GM23248 (cell line): Measurements from ENCODE around the gene COPS9. TPM values are rescaled to one million over a fixed set of nuclear protein-coding genes. Genes with fewer than 3 reads are reported as not detected.

ENCODE experiments used
- DNase-seq: peaks from one replicate; pipeline ENCODE4 v3.0.0-alpha.2; 2015
- H2AFZ ChIP-seq: fragments of 200-600 bp; sonication (generic); 2 replicates; pipeline ENCODE4 v1.6.1; 2016; ENCODE audit warnings: antibody characterized with exemption
- H3F3A ChIP-seq: fragments of 200-600 bp; sonication (generic); 2 replicates; pipeline ENCODE4 v1.6.1; 2016; ENCODE audit warnings: mild to moderate bottlenecking, antibody characterized with exemption, mixed run types; ENCODE audit not compliant: insufficient read depth
- H3K27ac ChIP-seq: fragments of 200-600 bp; sonication (generic); 2 replicates; pipeline ENCODE4 v1.5.1; 2016; ENCODE audit warnings: mild to moderate bottlenecking
- H3K27me3 ChIP-seq: fragments of 200-600 bp; sonication (generic); replicated peaks from 2 replicates; pipeline ENCODE4 v1.6.1; 2016; ENCODE audit warnings: mild to moderate bottlenecking; ENCODE audit not compliant: insufficient read depth
- H3K36me3 ChIP-seq: fragments of 200-600 bp; sonication (generic); 2 replicates; pipeline ENCODE4 v1.6.1; 2016; ENCODE audit warnings: low read depth, mild to moderate bottlenecking
- H3K4me1 ChIP-seq: fragments of 200-600 bp; sonication (generic); 2 replicates; pipeline ENCODE4 v1.6.1; 2016; ENCODE audit warnings: mild to moderate bottlenecking; ENCODE audit not compliant: insufficient read depth
- H3K4me2 ChIP-seq: fragments of 200-600 bp; sonication (generic); one replicate; pipeline ENCODE4 v1.6.1; 2016; ENCODE audit warnings: mild to moderate bottlenecking; ENCODE audit not compliant: unreplicated experiment
- H3K4me3 ChIP-seq: fragments of 200-600 bp; sonication (generic); 2 replicates; pipeline ENCODE4 v1.5.1; 2016; ENCODE audit warnings: mild to moderate bottlenecking
- H3K79me2 ChIP-seq: fragments of 200-600 bp; sonication (generic); 2 replicates; pipeline ENCODE4 v1.6.1; 2016; ENCODE audit warnings: mild to moderate bottlenecking; ENCODE audit not compliant: insufficient read depth
- H3K9ac ChIP-seq: fragments of 200-600 bp; sonication (generic); 2 replicates; pipeline ENCODE4 v1.6.1; 2016; ENCODE audit warnings: mild to moderate bottlenecking
- H3K9me2 ChIP-seq: fragments of 200-600 bp; sonication (generic); 2 replicates; pipeline ENCODE4 v1.6.1; 2016; ENCODE audit warnings: mixed run types, mild to moderate bottlenecking, moderate library complexity; ENCODE audit not compliant: insufficient read depth
- H3K9me3 ChIP-seq: fragments of 200-600 bp; sonication (generic); one replicate; pipeline ENCODE4 v1.6.1; 2017; ENCODE audit warnings: low read depth
- H4K20me1 ChIP-seq: fragments of 200-600 bp; sonication (generic); 2 replicates; pipeline ENCODE4 v1.6.0; 2016; ENCODE audit not compliant: insufficient read depth
- EZH2 ChIP-seq: fragments of 200-600 bp; sonication (generic); IDR thresholded peaks from 2 replicates; pipeline ENCODE4 v1.6.1; 2018; ENCODE audit warnings: antibody characterized with exemption, mild to moderate bottlenecking; ENCODE audit not compliant: insufficient read depth, poor library complexity, severe bottlenecking
- EZH2phosphoT487 ChIP-seq: fragments of 200-600 bp; sonication (generic); IDR thresholded peaks from 2 replicates; pipeline ENCODE4 v1.6.1; 2018; ENCODE audit warnings: antibody characterized with exemption, moderate library complexity, mild to moderate bottlenecking, low read depth; ENCODE audit not compliant: insufficient read depth
- WGBS, 2 experiments: methylation state at CpG; one replicate each; pipeline ENCODE4 v1.1.6; 2015 to 2017; ENCODE audit warnings: low lambda C conversion rate in 2 of 2, low coverage in 1 of 2; ENCODE audit errors: missing lambda C conversion rate in 2 of 2; 5-methylcytosine and 5-hydroxymethylcytosine counted together
- in situ Hi-C: fragments of 300-500 bp; cut with MboI; formaldehyde crosslinking; loops from 2 replicates; pipeline ENCODE4 v1.15.0; 2020
- polyA plus RNA-seq: library from polyadenylated mRNA; unstranded; fragments of >200 nt; fragmentation: Nextera tagmentation; extraction: Ambion mirVana; gene quantifications from 2 replicates; pipeline ENCODE4 v1.2.1, GENCODE V29; 2016
- total RNA-seq: library from RNA; depleted of rRNA; stranded (reverse); fragments of >200 nt; shearing (Covaris generic); gene quantifications from 2 replicates; pipeline ENCODE4 v1.2.3, GENCODE V29; 2014

COPS9 gene
- total and polyA plus RNA-seq, 2 experiments from 2014 or later = 114 to 350 TPM

- 73 to 78% methylated on average over 9 of the region's 9 CpGs for WGBS, 2 experiments
- Histone ChIP-seq H3K9me2 (no peaks in the 10 kb centered on the region), H2AFZ (no peak overlapping the region), H3K9me3 (no peaks in the 10 kb centered on the region), H4K20me1 (no peaks in the 10 kb centered on the region), H3K4me3 (no peak overlapping the region), H3K27ac (no peak overlapping the region), H3K36me3 (no peaks in the 10 kb centered on the region), H3K9ac (no peak overlapping the region), H3K4me2 (no peak overlapping the region), H3F3A (no peaks in the 10 kb centered on the region), H3K79me2 (peaks cover 26% of the 10 kb centered on the region), H3K27me3 (no peaks in the 10 kb centered on the region), H3K4me1 (peaks cover 12% of the 10 kb centered on the region; the same call in 1 of the 2 replicates)
- no peak for TF ChIP-seq EZH2
- no peak for TF ChIP-seq EZH2phosphoT487
- DNase-seq = peak; percentile 55
- in situ Hi-C loops = no loop called here
These were observed 2.3 kb upstream of the COPS9 start for GRCh38 chr2:240138254-240138984.

- no peaks in the 10 kb centered on the region for H3F3A ChIP-seq
- peak overlapping the region; percentile 94; the same call in 1 of the 2 replicates for H2AFZ ChIP-seq
- H3K4me1 ChIP-seq = peaks cover 12% of the 10 kb centered on the region; the same call in 1 of the 2 replicates
- in situ Hi-C loops = no loop called here
- H3K36me3 ChIP-seq = no peaks in the 10 kb centered on the region; the same call in 1 of the 2 replicates
- 89 to 90% methylated on average over 19 of the region's 19 CpGs for WGBS, 2 experiments
- no peak overlapping the region for H3K4me3 ChIP-seq
- H3K27me3 ChIP-seq = no peaks in the 10 kb centered on the region
- TF ChIP-seq EZH2 (no peak), EZH2phosphoT487 (no peak)
- H3K4me2 ChIP-seq = no peak overlapping the region
- no peaks in the 10 kb centered on the region for H3K9me2 ChIP-seq
- DNase-seq = no peak
- H3K9me3 ChIP-seq = no peaks in the 10 kb centered on the region
- no peak overlapping the region for H3K27ac ChIP-seq
- H3K9ac ChIP-seq = no peak overlapping the region
- H3K79me2 ChIP-seq = peaks cover 33% of the 10 kb centered on the region
- H4K20me1 ChIP-seq = no peaks in the 10 kb centered on the region
These were observed 1.6 kb upstream of the COPS9 start for GRCh38 chr2:240137596-240138253.

GRCh38 chr2:240136671-240137292 lies 677 bp upstream of the COPS9 start:
- 36% methylated on average over 36 of the region's 36 CpGs for WGBS, 2 experiments
- H3K4me3 ChIP-seq = peak overlapping the region; percentile 72
- no peaks in the 10 kb centered on the region for H3K27me3 ChIP-seq
- in situ Hi-C loops = no loop called here
- no peaks in the 10 kb centered on the region; the same call in 1 of the 2 replicates for H3K36me3 ChIP-seq
- H4K20me1 ChIP-seq = no peaks in the 10 kb centered on the region
- no peaks in the 10 kb centered on the region for H3F3A ChIP-seq
- no peaks in the 10 kb centered on the region for H3K9me2 ChIP-seq
- peaks cover 33% of the 10 kb centered on the region for H3K79me2 ChIP-seq
- H3K4me1 ChIP-seq = peaks cover 12% of the 10 kb centered on the region; the same call in 1 of the 2 replicates
- H3K9ac ChIP-seq = peak overlapping the region; percentile 95
- DNase-seq = no peak
- peak overlapping the region; percentile 86 for H3K4me2 ChIP-seq
- H3K9me3 ChIP-seq = no peaks in the 10 kb centered on the region
- TF ChIP-seq EZH2phosphoT487 = no peak
- TF ChIP-seq EZH2 = no peak
- 0 out of 2 replicates have a peak overlapping the region, but pooled peaks have one; percentile 2 for H3K27ac ChIP-seq
- peak overlapping the region; percentile 94 for H2AFZ ChIP-seq

GRCh38 chr2:240135706-240136012 lies 446 bp downstream of the COPS9 start:
- H3K9ac ChIP-seq = peak overlapping the region; percentile 95
- peaks cover 33% of the 10 kb centered on the region for H3K79me2 ChIP-seq
- 0 to 1% methylated on average over 12 to 17 of the region's 17 CpGs for WGBS, 2 experiments
- TF ChIP-seq EZH2 (no peak), EZH2phosphoT487 (no peak)
- peak overlapping the region; percentile 72 for H3K4me3 ChIP-seq
- H4K20me1 ChIP-seq = no peaks in the 10 kb centered on the region
- no peaks in the 10 kb centered on the region for H3K9me3 ChIP-seq
- H2AFZ ChIP-seq = peak overlapping the region; percentile 94
- H3K4me1 ChIP-seq = peaks cover 12% of the 10 kb centered on the region; the same call in 1 of the 2 replicates
- DNase-seq = no peak
- no peaks in the 10 kb centered on the region for H3K27me3 ChIP-seq
- H3K9me2 ChIP-seq = no peaks in the 10 kb centered on the region
- H3K4me2 ChIP-seq = peak overlapping the region; percentile 86
- no peaks in the 10 kb centered on the region; the same call in 1 of the 2 replicates for H3K36me3 ChIP-seq
- in situ Hi-C loops = no loop called here
- H3K27ac ChIP-seq = peak overlapping the region; percentile 2
- no peaks in the 10 kb centered on the region for H3F3A ChIP-seq
